HFFc6 (cell line): ENCODE results near the gene LDLRAD3. TPM values are rescaled to one million over a fixed set of nuclear protein-coding genes. Genes with fewer than 3 reads are reported as not detected.

ENCODE experiments used
- DNase-seq: peaks from one replicate; pipeline ENCODE4 v3.0.0-alpha.2; 2018
- H3K27ac Mint-ChIP-seq: 2 replicates; pipeline ENCODE4 v1.8.0; 2020; ENCODE audit warnings: mild to moderate bottlenecking, mixed read lengths
- H3K27me3 Mint-ChIP-seq: 2 replicates; pipeline ENCODE4 v1.8.0; 2021; ENCODE audit warnings: mild to moderate bottlenecking, moderate library complexity, mixed read lengths; ENCODE audit not compliant: insufficient read depth
- H3K36me3 Mint-ChIP-seq: 2 replicates; pipeline ENCODE4 v1.8.0; 2021; ENCODE audit warnings: low read depth, mixed read lengths
- H3K4me1 Mint-ChIP-seq: 2 replicates; pipeline ENCODE4 v1.8.0; 2020; ENCODE audit warnings: low read depth, mixed read lengths
- H3K4me3 Mint-ChIP-seq: 2 replicates; pipeline ENCODE4 v1.8.0; 2020; ENCODE audit warnings: mild to moderate bottlenecking, moderate library complexity, mixed read lengths
- H3K9me3 Mint-ChIP-seq: 2 replicates; pipeline ENCODE4 v1.8.0; 2020; ENCODE audit warnings: mild to moderate bottlenecking, mixed read lengths
- total RNA-seq, 6 experiments: library from RNA; stranded (reverse); fragmentation: NEBNext Ultra II Directional; extraction: Animal tissue kit (Norgen Biotek cat#: 25700); gene quantifications; 2 replicates in 1 of 6; 3 replicates in 5 of 6; pipeline ENCODE4 v1.2.3, GENCODE V29; 2021
- TF ChIP-seq, protein P1 (sequence below): fragments of 200-600 bp; sonication (generic); IDR thresholded peaks from 2 replicates; pipeline ENCODE4 v1.5.0; 2021; ENCODE audit warnings: antibody characterized with exemption, mild to moderate bottlenecking

Gene LDLRAD3
- total RNA-seq, 6 experiments from 2014 or later, result 5.2 to 6.5 (median 5.6) TPM

DNA sequence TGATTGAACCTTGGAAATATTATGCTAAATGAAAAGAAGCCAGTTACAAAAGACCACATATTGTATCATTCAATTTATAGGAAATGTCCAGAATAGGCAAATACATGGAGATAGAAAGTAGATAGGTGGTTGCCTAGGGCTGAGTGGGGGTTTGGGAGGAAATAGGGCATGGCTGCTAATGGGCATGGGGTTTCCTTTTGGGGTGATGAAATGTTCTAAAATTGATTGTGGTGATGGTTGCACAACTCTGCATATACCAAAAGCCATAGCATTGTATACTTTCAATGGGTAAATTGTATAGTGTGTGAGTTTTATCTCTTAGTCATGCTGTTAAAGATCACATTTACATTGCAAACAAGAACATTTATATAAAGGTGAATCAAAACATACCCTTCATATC lies 48.7 kb downstream of the LDLRAD3 start:
- H3K27ac Mint-ChIP-seq, result no peak overlapping the region
- peaks cover 12% of the 10 kb centered on the region for H3K9me3 Mint-ChIP-seq
- H3K4me1 Mint-ChIP-seq, result peaks cover 10% of the 10 kb centered on the region; the same call in 1 of the 2 replicates
- peaks cover 21% of the 10 kb centered on the region for H3K36me3 Mint-ChIP-seq
- DNase-seq, result no peak
- H3K4me3 Mint-ChIP-seq, result no peak overlapping the region
- TF ChIP-seq, protein P1, sequence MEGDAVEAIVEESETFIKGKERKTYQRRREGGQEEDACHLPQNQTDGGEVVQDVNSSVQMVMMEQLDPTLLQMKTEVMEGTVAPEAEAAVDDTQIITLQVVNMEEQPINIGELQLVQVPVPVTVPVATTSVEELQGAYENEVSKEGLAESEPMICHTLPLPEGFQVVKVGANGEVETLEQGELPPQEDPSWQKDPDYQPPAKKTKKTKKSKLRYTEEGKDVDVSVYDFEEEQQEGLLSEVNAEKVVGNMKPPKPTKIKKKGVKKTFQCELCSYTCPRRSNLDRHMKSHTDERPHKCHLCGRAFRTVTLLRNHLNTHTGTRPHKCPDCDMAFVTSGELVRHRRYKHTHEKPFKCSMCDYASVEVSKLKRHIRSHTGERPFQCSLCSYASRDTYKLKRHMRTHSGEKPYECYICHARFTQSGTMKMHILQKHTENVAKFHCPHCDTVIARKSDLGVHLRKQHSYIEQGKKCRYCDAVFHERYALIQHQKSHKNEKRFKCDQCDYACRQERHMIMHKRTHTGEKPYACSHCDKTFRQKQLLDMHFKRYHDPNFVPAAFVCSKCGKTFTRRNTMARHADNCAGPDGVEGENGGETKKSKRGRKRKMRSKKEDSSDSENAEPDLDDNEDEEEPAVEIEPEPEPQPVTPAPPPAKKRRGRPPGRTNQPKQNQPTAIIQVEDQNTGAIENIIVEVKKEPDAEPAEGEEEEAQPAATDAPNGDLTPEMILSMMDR, result no peak
- no peaks in the 10 kb centered on the region for H3K27me3 Mint-ChIP-seq

DNA sequence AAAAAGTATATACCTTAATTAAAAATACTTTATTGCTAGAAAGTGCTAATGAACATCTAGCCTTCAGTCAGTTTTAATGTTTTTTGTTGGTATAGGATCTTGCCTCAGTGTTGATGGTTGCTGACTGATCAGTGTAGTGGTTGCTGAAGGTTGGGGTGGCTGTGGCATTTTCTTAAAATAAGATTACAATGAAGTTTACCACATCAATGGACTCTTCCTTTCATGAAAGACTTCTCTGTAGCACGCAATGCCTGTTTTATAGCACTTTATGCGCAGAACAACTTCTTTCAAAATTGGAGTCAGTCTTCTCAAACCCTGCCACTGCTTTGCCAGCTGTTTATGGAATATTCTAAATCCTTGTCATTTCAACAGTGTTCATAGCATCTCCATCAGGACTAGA lies 50.6 kb downstream of the LDLRAD3 start:
- TF ChIP-seq, protein P1, result no peak
- DNase-seq, result no peak
- H3K27me3 Mint-ChIP-seq, result no peaks in the 10 kb centered on the region
- H3K9me3 Mint-ChIP-seq, result peaks cover 5% of the 10 kb centered on the region; the same call in 1 of the 2 replicates
- H3K27ac Mint-ChIP-seq, result no peak overlapping the region
- H3K4me3 Mint-ChIP-seq, result no peak overlapping the region
- H3K4me1 Mint-ChIP-seq, result peaks cover 12% of the 10 kb centered on the region; the same call in 1 of the 2 replicates
- H3K36me3 Mint-ChIP-seq, result peaks cover 16% of the 10 kb centered on the region

DNA sequence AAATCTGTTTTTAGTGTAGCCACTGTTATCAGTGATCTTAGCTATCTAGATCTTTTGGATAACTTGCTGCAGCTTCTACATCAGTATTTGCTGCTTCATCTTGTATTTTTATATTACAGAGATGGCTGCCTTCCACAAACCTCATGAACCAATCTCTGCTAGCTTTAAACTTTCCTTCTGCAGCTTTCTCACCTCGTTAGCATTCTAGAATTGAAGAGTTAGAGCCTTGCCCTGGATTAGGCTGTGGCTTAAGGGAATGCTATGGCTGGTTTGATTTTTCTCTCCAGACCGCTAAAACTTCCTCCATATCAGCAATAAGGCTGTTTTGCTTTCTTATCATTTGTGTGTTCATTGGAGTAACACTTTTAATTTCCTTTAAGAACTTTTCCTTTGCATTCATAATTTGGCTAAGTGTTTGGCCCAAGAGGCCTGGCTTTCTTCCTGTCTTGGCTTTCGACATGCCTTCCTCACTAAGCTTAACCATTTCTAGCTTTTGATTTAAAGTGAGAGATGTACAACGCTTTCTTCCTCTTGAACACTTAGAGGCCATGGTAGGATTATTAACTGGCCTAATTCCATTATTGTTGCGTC lies 51.9 kb downstream of the LDLRAD3 start:
- Mint-ChIP-seq H3K4me3 (no peak overlapping the region), H3K27me3 (no peaks in the 10 kb centered on the region), H3K27ac (no peak overlapping the region), H3K4me1 (peaks cover 15% of the 10 kb centered on the region; the same call in 1 of the 2 replicates), H3K36me3 (peaks cover 16% of the 10 kb centered on the region), H3K9me3 (0 out of 2 replicates have a peak, but pooled peaks cover 3% of the 10 kb centered on the region)
- TF ChIP-seq, protein P1, result no peak
- no peak for DNase-seq

DNA sequence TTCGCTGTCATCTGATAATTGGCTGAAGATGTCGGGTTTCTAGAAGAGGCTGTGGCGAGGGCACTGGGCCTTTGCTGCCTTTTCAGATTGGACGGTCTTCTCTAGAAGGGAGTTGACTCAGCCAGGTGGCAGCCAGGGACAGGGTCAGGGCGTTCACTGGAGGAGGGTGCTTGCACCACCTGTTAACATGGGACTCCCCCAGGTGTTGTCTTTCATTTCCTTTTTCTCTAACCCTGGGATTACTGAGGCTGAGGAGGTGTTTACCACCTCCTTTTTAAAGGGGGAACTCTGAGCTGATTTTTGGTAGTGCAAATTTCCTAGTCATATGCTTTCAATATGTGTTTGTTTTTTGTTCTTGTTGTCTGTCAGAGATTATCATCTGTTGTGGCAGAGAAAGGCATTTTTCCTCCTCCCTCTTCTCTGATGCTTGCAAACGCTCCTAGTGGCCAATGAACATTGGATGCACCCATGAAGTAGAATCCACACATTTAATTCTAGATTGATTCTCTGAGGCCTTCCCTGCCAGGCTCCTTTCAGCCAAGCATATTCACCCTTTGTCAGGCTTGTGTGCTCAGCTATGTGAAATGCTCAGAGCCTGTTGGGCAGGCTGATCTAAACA lies 54.1 kb downstream of the LDLRAD3 start:
- Mint-ChIP-seq H3K27me3 (no peaks in the 10 kb centered on the region), H3K36me3 (peaks cover 16% of the 10 kb centered on the region), H3K27ac (no peak overlapping the region), H3K4me1 (peaks cover 15% of the 10 kb centered on the region; the same call in 1 of the 2 replicates), H3K4me3 (no peak overlapping the region), H3K9me3 (0 out of 2 replicates have a peak, but pooled peaks cover 3% of the 10 kb centered on the region)
- no peak for DNase-seq
- TF ChIP-seq, protein P1, result no peak

DNA sequence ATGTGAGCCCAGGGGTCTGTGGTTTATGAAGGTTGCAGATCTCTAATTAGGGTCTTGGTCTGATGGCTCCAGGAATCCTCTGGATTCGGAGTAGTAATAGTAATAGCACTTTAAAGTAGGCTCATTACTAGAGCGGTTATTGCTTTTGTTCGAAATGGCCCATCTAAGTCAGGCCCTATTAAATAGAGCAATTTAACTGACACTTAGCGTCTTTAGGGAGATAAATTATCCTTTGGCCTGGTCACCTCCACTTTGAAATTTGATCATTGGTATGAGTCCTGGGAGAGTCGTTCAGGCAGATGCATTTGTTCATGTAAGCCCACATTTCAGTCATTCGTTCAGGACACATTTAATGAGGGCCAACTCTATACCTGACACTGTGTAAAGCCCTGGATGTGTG lies 54.8 kb downstream of the LDLRAD3 start:
- Mint-ChIP-seq H3K4me3 (no peak overlapping the region), H3K36me3 (peaks cover 18% of the 10 kb centered on the region), H3K4me1 (peaks cover 9% of the 10 kb centered on the region; the same call in 1 of the 2 replicates), H3K9me3 (0 out of 2 replicates have a peak, but pooled peaks cover 3% of the 10 kb centered on the region), H3K27me3 (no peaks in the 10 kb centered on the region), H3K27ac (no peak overlapping the region)
- no peak for DNase-seq
- TF ChIP-seq, protein P1, result no peak
